Measurements from ENCODE around the gene MICU1.

GRCh38 chr10:72390764-72391163 lies 235.1 kb downstream of the MICU1 start:
- TF ChIP-seq CTCF (IDR thresholded peaks at IDR 0.05), result no peak
- TF ChIP-seq POLR2A (IDR thresholded peaks at IDR 0.05), result no peak
